ENCODE measurements around the gene SYNE4. TPM values are rescaled to one million over a fixed set of nuclear protein-coding genes. Genes with fewer than 3 reads are reported as not detected.
A peak's percentile ranks its signal among the peaks of the same experiment; 100 is the strongest.

Gene SYNE4
- total RNA-seq, 4 donors from 2014 or later: 0.24 to 1.7 TPM; not detected in 2

DNA sequence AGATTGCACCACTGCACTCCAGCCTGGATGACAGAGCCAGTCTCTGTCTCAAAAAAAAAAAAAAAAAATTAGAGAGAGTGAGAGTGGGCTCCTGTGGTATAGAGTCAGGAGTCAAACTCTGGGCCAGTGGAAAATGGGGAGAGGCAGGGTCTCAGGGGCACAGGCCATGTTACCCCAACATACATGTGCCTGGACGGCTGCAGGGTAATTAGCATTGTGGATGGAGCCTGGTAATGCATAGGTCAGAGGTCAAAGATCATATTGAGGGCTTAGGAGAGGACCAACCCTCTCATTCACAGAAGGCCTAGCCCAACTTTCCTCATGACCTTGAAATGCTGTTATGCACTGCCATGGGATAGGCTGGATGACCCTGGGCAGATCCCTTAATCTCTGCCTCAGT is 16.9 kb upstream of the SYNE4 start:
- DNase-seq: no peak
- no peak for TF ChIP-seq POLR2A (IDR thresholded peaks at IDR 0.05)
- TF ChIP-seq, protein P1, sequence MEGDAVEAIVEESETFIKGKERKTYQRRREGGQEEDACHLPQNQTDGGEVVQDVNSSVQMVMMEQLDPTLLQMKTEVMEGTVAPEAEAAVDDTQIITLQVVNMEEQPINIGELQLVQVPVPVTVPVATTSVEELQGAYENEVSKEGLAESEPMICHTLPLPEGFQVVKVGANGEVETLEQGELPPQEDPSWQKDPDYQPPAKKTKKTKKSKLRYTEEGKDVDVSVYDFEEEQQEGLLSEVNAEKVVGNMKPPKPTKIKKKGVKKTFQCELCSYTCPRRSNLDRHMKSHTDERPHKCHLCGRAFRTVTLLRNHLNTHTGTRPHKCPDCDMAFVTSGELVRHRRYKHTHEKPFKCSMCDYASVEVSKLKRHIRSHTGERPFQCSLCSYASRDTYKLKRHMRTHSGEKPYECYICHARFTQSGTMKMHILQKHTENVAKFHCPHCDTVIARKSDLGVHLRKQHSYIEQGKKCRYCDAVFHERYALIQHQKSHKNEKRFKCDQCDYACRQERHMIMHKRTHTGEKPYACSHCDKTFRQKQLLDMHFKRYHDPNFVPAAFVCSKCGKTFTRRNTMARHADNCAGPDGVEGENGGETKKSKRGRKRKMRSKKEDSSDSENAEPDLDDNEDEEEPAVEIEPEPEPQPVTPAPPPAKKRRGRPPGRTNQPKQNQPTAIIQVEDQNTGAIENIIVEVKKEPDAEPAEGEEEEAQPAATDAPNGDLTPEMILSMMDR (IDR thresholded peaks at IDR 0.05): no peak
- Histone ChIP-seq H3K36me3 (no peaks in the 10 kb centered on the region), H3K27ac (no peak overlapping the region), H3K4me1 (no peaks in the 10 kb centered on the region), H3K4me3 (no peak overlapping the region), H3K9me3 (no peaks in the 10 kb centered on the region), H3K27me3 (no peaks in the 10 kb centered on the region)
- intact Hi-C loops (cut with DNase I; ENCODE audit: low total_unique reads): no loop called here

DNA sequence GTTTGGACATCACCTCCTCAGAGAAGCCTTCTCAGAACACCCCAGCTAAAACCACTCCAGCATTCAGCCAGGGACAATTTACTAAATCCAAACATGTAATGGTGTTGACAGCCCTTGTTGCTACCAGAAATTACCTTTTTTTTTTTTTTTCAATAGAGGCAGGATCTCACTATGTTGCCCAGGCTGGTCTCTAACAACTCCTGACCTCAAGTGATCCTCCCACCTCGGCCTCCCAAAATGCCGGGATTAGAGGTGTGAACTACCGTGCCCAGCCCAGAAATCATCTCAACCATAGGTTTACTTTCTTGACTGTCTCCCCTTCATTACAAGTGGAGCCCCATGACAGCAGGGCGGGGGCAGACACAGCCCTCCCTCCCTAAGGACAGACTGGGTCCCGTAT is 14.8 kb upstream of the SYNE4 start:
- Histone ChIP-seq H3K36me3 (no peaks in the 10 kb centered on the region), H3K27me3 (no peaks in the 10 kb centered on the region), H3K27ac (no peak overlapping the region), H3K9me3 (no peaks in the 10 kb centered on the region), H3K4me1 (no peaks in the 10 kb centered on the region), H3K4me3 (no peak overlapping the region)
- DNase-seq: no peak
- TF ChIP-seq, protein P1 (IDR thresholded peaks at IDR 0.05): no peak
- no peak for TF ChIP-seq POLR2A (IDR thresholded peaks at IDR 0.05)
- intact Hi-C loops (cut with DNase I; ENCODE audit: low total_unique reads): no loop called here

DNA sequence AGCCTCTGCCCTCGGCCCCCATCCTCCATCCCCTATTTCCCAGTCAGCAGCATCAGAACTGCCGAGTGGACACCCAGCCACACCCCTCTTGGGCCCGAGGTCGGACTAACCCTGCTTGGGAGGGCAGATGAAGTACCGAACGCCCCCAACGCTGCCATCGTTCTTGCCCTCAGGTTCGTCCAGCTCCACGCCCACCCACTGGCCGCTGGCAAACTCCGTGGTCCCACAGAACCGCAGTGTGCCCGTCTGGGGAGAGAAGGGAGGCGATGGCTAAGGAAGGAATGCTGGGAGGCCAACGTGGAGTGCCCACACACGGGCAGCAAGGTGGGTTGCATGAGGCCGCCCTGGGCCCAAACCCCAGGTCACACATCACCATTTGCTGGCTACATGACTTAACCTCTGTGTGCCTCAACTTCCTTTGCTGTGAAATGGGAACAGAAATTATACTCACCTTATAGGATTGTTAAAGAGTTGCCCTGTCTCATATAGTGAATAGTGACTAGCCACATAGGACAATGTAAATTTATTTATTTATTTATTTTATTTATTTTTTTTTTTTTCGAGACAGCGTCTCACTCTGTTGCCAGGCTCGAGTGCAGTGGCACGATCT is 10.6 kb upstream of the SYNE4 start:
- no peaks in the 10 kb centered on the region for H3K36me3 ChIP-seq
- H3K4me3 ChIP-seq: no peak overlapping the region
- H3K9me3 ChIP-seq: no peaks in the 10 kb centered on the region
- TF ChIP-seq POLR2A (IDR thresholded peaks at IDR 0.05): no peak
- TF ChIP-seq, protein P1 (IDR thresholded peaks at IDR 0.05): no peak
- H3K4me1 ChIP-seq: peaks cover 0 to 6% of the 10 kb centered on the region in 2 donors
- H3K27me3 ChIP-seq: no peaks in the 10 kb centered on the region
- H3K27ac ChIP-seq: no peak overlapping the region
- intact Hi-C loops (cut with DNase I; ENCODE audit: low total_unique reads): no loop called here
- DNase-seq: no peak

DNA sequence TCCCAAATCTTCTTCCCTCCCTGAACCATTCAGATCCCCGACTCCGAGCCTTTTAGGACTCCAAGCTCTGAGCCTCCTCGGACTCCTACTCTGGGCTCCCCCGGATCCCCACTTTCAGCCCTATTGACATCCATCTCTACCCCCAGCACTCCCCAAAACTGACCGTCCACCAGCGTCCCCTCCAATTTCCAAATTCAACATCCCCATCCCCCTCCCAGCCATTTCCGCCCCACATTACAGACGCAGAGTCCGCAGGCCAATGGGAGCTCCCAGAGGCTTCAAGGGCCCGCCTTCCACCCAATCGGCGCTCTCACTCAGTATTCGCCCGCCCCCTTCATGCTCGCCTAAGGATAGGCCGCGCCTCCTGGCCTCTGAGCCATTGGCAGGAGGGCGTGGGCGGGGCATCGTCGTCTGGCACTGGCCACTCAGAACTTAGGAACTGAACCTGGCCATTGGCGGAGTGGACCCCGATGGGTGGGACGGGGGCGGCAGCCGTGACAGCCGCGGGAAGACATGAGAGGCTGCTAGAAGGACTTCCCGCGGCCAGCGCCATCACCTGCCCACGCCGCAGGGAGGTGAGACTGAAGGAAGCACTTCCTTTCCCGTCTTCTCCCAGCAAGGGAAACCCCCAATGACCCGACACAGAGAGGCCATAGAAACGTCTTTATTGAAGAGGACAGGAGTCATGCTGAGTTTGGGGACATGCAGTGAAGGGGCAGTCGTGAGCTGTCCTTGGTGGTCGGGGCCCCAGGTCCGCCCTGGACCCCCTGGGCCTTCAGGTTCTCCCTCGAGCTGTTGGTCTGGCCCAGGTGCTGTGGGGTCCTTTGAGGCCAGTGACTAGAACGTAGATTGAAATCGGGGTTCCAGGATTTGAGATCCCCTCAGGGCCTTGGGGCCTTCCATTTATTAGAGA is 5.7 kb upstream of the SYNE4 start, which contains the start of gene ALKBH6:
ALKBH6 (minus strand) TSS at position 202 of the 913 bp plus-strand sequence. CDS start 816 bp downstream, outside the sequence.
- intact Hi-C loops (cut with DNase I; ENCODE audit: low total_unique reads): no loop called here
- no peaks in the 10 kb centered on the region for H3K27me3 ChIP-seq

More for the DNA sequence above, 5.7 kb upstream of the SYNE4 start, which contains the start of gene ALKBH6:
- Histone ChIP-seq H3K4me1 (peaks cover 0 to 11% of the 10 kb centered on the region in 2 donors), H3K27ac (peak within 1 kb of the TSS; percentile 61 to 91), H3K36me3 (no peaks in the 10 kb centered on the region), H3K4me3 (peak within 1 kb of the TSS; percentile 73), H3K9me3 (no peaks in the 10 kb centered on the region)
- DNase-seq: peak; percentile 99 to 100
- no peak for TF ChIP-seq POLR2A (IDR thresholded peaks at IDR 0.05)
- TF ChIP-seq, protein P1 (IDR thresholded peaks at IDR 0.05): peak in 2 of 4 experiments; percentile 11 to 12

Data from uterus (tissue), 4 donors.